Gastrocnemius medialis (tissue), 4 donors: ENCODE results near the gene KAZN. TPM values are rescaled to one million over a fixed set of nuclear protein-coding genes. Genes with fewer than 3 reads are reported as not detected.

Source experiments
- ATAC-seq, 2 donors: fragments of 150-250 bp; one replicate each; pipeline ENCODE4 v1.9.1; 2016
- DNase-seq, 2 donors: peaks; one replicate each; pipeline ENCODE4 v3.0.0-alpha.2; 2019
- H3K27ac ChIP-seq, 4 donors: fragments of 200-600 bp; sonication (generic); 1 replicate in 1 of 4; 2 replicates in 3 of 4; pipeline ENCODE4 v1.5.1; 2016 to 2018; ENCODE audit warnings: mild to moderate bottlenecking in 2 of 4, moderate library complexity in 1 of 4
- H3K27me3 ChIP-seq, 3 donors: fragments of 200-600 bp; sonication (generic) in 2 of 3; 1 replicate in 1 of 3; 2 replicates in 2 of 3; pipeline versions ENCODE4 v1.5.1 to v1.6.0; 2016 to 2019; ENCODE audit warnings: mild to moderate bottlenecking in 1 of 3, moderate library complexity in 1 of 3
- H3K36me3 ChIP-seq, 2 donors: fragments of 200-600 bp; sonication (generic) in 1 of 2; one replicate each; pipeline ENCODE4 v1.5.1; 2017 to 2018
- H3K4me1 ChIP-seq, 2 donors: fragments of 200-600 bp; sonication (generic) in 1 of 2; one replicate each; pipeline ENCODE4 v1.5.1; 2016 to 2017; ENCODE audit warnings: mild to moderate bottlenecking in 2 of 2
- H3K4me3 ChIP-seq, 4 donors: fragments of 200-600 bp; sonication (generic) in 3 of 4; 1 replicate in 1 of 4; 2 replicates in 3 of 4; pipeline ENCODE4 v1.5.1; 2016 to 2019; ENCODE audit warnings: mild to moderate bottlenecking in 2 of 4
- H3K9me3 ChIP-seq, 3 donors: fragments of 200-600 bp; sonication (generic) in 2 of 3; 1 replicate in 1 of 3; 2 replicates in 2 of 3; pipeline ENCODE4 v1.5.1; 2016 to 2019
- POLR2A ChIP-seq, 2 donors: fragments of 450-650 bp; IDR thresholded peaks; one replicate each; pipeline ENCODE4 v1.6.1; 2017; ENCODE audit warnings: antibody characterized with exemption in 2 of 2, mild to moderate bottlenecking in 2 of 2, moderate library complexity in 2 of 2
- in situ Hi-C, 4 donors: fragments of 200-750 bp; cut with MboI; loops; one replicate each; pipeline versions ENCODE4 v1.15.0 to v1.8.0; 2017; ENCODE audit warnings: low sequenced_read_pairs in 4 of 4
- intact Hi-C: fragments of 100-400 bp; cut with DNase I; formaldehyde crosslinking; loops from one replicate; pipeline ENCODE4 v1.15.1; 2023; ENCODE audit warnings: low total_unique reads
- total RNA-seq, 4 donors: library from RNA; depleted of rRNA; stranded (reverse); fragments of >200 nt; gene quantifications; one replicate each; pipeline versions ENCODE4 v1.1.0 to v1.2.3, GENCODE V29; 2016
- TF ChIP-seq, protein P1 (sequence below), 5 experiments: fragments of 450-650 bp in 3 of 5; fragments of 200-600 bp in 2 of 5; sonication (generic) in 2 of 5; IDR thresholded peaks in 4 of 5; conservative IDR thresholded peaks in 1 of 5; 1 replicate in 4 of 5; 2 replicates in 1 of 5; pipeline ENCODE4 v1.5.1; 2016 to 2019; ENCODE audit warnings: antibody characterized with exemption in 5 of 5, mild to moderate bottlenecking in 3 of 5, moderate library complexity in 3 of 5

KAZN gene
- total RNA-seq, 4 donors from 2014 or later, result 0.05 to 2.2 (median 1.00) TPM

DNA sequence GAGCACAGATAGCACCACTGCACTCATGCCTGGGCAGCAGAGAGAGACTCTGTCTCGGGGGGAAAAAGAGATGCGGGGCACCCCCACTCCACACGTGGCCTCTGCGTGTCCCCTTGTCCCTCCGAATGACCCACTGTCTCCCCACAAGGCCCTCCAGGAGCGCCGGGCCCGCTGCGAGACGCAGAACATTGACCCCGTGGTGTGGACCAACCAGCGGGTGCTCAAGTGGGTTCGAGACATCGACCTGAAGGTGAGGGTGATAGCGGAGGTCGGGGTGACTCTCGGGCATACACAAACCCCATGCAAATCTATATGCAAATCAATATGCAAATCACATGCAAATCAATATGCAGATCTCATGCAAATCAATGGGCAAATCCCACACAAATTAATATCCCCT lies 504.7 kb downstream of the KAZN start:
- DNase-seq (no peak), ATAC-seq (no peak)
- no peak for TF ChIP-seq POLR2A (IDR thresholded peaks at IDR 0.05)
- TF ChIP-seq, protein P1, sequence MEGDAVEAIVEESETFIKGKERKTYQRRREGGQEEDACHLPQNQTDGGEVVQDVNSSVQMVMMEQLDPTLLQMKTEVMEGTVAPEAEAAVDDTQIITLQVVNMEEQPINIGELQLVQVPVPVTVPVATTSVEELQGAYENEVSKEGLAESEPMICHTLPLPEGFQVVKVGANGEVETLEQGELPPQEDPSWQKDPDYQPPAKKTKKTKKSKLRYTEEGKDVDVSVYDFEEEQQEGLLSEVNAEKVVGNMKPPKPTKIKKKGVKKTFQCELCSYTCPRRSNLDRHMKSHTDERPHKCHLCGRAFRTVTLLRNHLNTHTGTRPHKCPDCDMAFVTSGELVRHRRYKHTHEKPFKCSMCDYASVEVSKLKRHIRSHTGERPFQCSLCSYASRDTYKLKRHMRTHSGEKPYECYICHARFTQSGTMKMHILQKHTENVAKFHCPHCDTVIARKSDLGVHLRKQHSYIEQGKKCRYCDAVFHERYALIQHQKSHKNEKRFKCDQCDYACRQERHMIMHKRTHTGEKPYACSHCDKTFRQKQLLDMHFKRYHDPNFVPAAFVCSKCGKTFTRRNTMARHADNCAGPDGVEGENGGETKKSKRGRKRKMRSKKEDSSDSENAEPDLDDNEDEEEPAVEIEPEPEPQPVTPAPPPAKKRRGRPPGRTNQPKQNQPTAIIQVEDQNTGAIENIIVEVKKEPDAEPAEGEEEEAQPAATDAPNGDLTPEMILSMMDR (IDR thresholded peaks at IDR 0.05 in 4 of 5, conservative IDR thresholded peaks at IDR 0.05 in 1 of 5), result no peak
- H3K4me1 ChIP-seq, result no peaks in the 10 kb centered on the region
- in situ Hi-C loops, result loop anchor here in 1 of 4 donors (25.0 kb wide), 1 partner anchor 334 kb away; the partner anchor contains the start of gene CTRC
- intact Hi-C loops, result no loop called here
- H3K4me3 ChIP-seq, result no peak overlapping the region
- no peaks in the 10 kb centered on the region for H3K9me3 ChIP-seq
- H3K27ac ChIP-seq, result no peak overlapping the region
- no peaks in the 10 kb centered on the region for H3K36me3 ChIP-seq
- H3K27me3 ChIP-seq, result no peaks in the 10 kb centered on the region

GRCh38 chr1:15103906-15104305 lies 505.4 kb downstream of the KAZN start:
- intact Hi-C loops (no loop called here), in situ Hi-C loops (loop anchor here in 1 of 4 donors (25.0 kb wide), 1 partner anchor 333 kb away; the partner anchor contains the start of gene CTRC)

GRCh38 chr1:15104768-15105167 lies 506.3 kb downstream of the KAZN start:
- Histone ChIP-seq H3K4me1 (no peaks in the 10 kb centered on the region), H3K36me3 (no peaks in the 10 kb centered on the region), H3K9me3 (no peaks in the 10 kb centered on the region), H3K27me3 (no peaks in the 10 kb centered on the region), H3K4me3 (no peak overlapping the region), H3K27ac (no peak overlapping the region)
- TF ChIP-seq, protein P1 (IDR thresholded peaks at IDR 0.05 in 4 of 5, conservative IDR thresholded peaks at IDR 0.05 in 1 of 5), result no peak
- TF ChIP-seq POLR2A (IDR thresholded peaks at IDR 0.05), result no peak
- intact Hi-C loops (no loop called here), in situ Hi-C loops (loop anchor here in 1 of 4 donors (25.0 kb wide), 1 partner anchor 333 kb away; the partner anchor contains the start of gene CTRC)
- ATAC-seq, result no peak
- no peak for DNase-seq

More at GRCh38 chr1:15103906-15104305, 505.4 kb downstream of the KAZN start:
- Histone ChIP-seq H3K27ac (no peak overlapping the region), H3K36me3 (no peaks in the 10 kb centered on the region), H3K4me3 (no peak overlapping the region), H3K9me3 (no peaks in the 10 kb centered on the region), H3K4me1 (no peaks in the 10 kb centered on the region), H3K27me3 (no peaks in the 10 kb centered on the region)
- DNase-seq, result no peak
- ATAC-seq, result no peak
- TF ChIP-seq POLR2A (IDR thresholded peaks at IDR 0.05), result no peak
- TF ChIP-seq, protein P1 (IDR thresholded peaks at IDR 0.05 in 4 of 5, conservative IDR thresholded peaks at IDR 0.05 in 1 of 5), result no peak

DNA sequence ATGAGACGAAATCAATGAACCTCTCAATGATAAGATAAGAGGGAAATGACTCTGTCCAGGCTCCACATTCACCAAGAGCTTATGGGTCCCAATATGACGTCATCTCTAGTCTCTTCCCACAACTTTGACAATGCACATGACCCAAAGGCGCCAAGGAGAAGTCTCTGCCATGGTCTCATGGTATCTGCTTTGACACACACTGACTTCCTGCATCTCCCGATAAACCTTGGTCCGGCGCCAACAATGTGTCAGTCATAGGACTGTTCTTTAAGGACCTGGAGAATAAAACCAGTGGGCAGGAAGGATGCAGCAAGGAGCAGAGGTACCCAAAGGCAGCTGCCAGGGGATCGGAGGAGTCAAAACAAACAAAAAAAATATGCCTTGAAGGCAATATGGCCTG lies 508.1 kb downstream of the KAZN start:
- Histone ChIP-seq H3K27ac (no peak overlapping the region), H3K36me3 (no peaks in the 10 kb centered on the region), H3K9me3 (no peaks in the 10 kb centered on the region), H3K27me3 (no peaks in the 10 kb centered on the region), H3K4me1 (no peaks in the 10 kb centered on the region), H3K4me3 (no peak overlapping the region)
- no peak for ATAC-seq
- in situ Hi-C loops (loop anchor here in 1 of 4 donors (25.0 kb wide), 1 partner anchor 331 kb away; the partner anchor contains the start of gene CTRC), intact Hi-C loops (no loop called here)
- TF ChIP-seq, protein P1 (IDR thresholded peaks at IDR 0.05 in 4 of 5, conservative IDR thresholded peaks at IDR 0.05 in 1 of 5), result no peak
- TF ChIP-seq POLR2A (IDR thresholded peaks at IDR 0.05), result no peak
- DNase-seq, result no peak
